H1 (cell line): ENCODE results near the gene SOX2. TPM values are rescaled to one million over a fixed set of nuclear protein-coding genes. Genes with fewer than 3 reads are reported as not detected.

ENCODE experiments used
- ASH2L ChIP-seq: fragments of 200-600, 300-600 bp; sonication (generic); IDR thresholded peaks from one replicate; pipeline ENCODE4 v1.7.1; 2017; ENCODE audit warnings: low read length
- BACH1 ChIP-seq: IDR thresholded peaks from 2 replicates; pipeline ENCODE4 v1.6.1; 2012; ENCODE audit warnings: low read length, improper control_type of control experiment
- HDAC2 ChIP-seq, 2 experiments: fragments of 300-600 bp in 1 of 2; sonication (generic) in 1 of 2; IDR thresholded peaks; 2 replicates each; pipeline ENCODE4 v1.6.1; 2011 to 2012; ENCODE audit warnings: low read depth in 2 of 2, low read length in 2 of 2, mild to moderate bottlenecking in 2 of 2, moderate library complexity in 2 of 2, borderline replicate concordance in 1 of 2, inconsistent platforms in 1 of 2
- HDAC6 ChIP-seq: IDR thresholded peaks from one replicate; pipeline ENCODE4 v1.7.1; 2012; ENCODE audit warnings: low read depth, mild to moderate bottlenecking, inconsistent platforms, low read length, moderate library complexity
- polyA plus RNA-seq, 7 experiments: library from polyadenylated mRNA; depleted of rRNA in 3 of 7; stranded (reverse) in 5 of 7; unstranded in 2 of 7; fragments of >200 nt in 5 of 7; fragments of 200-250 nt in 2 of 7; gene quantifications; 1 replicate in 5 of 7; 2 replicates in 1 of 7; 4 replicates in 1 of 7; pipeline versions ENCODE4 v1.2.1 to v1.2.3, GENCODE V29; 2011 to 2013; ENCODE audit warnings: missing spikeins in 2 of 7, mixed read lengths in 2 of 7
- total RNA-seq: library from RNA; stranded (reverse); fragmentation: NEBNext Ultra II Directional; extraction: Animal tissue kit (Norgen Biotek cat#: 25700); gene quantifications from 2 replicates; pipeline ENCODE4 v1.2.1, GENCODE V29; 2021
- TF ChIP-seq, protein P1 (sequence below): fragments of 300-600 bp; sonication (generic); IDR thresholded peaks from 2 replicates; pipeline ENCODE4 v1.7.1; 2012; ENCODE audit warnings: low read length, moderate library complexity, mild to moderate bottlenecking, inconsistent platforms; ENCODE audit not compliant: insufficient replicate concordance

Gene SOX2
- total and polyA plus RNA-seq, 2 of the 8 experiments (the other 6 are each of a cell fraction or from before 2014, with no cell fraction given): 149 to 247 TPM

DNA sequence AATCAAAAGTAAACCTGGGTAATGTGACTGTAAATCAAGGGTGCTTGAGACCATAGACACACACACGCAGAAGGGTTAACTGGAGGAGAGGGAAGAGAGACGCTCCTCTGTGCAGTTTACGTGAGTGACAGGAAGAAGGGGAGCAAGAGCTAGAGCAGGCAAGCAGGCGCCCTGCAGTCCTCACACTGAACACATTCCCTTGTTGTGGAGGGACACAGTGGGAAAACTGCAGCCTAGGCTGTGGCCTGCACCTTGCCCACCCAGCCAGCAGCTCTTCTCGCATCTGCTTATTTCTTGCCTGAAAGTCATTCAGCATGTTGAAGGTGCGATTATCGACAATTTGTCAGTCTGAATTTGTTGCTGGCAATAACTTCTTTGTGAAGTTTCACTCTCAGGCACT is 24.2 kb downstream of the SOX2 start (continued):
- TF ChIP-seq, protein P1, sequence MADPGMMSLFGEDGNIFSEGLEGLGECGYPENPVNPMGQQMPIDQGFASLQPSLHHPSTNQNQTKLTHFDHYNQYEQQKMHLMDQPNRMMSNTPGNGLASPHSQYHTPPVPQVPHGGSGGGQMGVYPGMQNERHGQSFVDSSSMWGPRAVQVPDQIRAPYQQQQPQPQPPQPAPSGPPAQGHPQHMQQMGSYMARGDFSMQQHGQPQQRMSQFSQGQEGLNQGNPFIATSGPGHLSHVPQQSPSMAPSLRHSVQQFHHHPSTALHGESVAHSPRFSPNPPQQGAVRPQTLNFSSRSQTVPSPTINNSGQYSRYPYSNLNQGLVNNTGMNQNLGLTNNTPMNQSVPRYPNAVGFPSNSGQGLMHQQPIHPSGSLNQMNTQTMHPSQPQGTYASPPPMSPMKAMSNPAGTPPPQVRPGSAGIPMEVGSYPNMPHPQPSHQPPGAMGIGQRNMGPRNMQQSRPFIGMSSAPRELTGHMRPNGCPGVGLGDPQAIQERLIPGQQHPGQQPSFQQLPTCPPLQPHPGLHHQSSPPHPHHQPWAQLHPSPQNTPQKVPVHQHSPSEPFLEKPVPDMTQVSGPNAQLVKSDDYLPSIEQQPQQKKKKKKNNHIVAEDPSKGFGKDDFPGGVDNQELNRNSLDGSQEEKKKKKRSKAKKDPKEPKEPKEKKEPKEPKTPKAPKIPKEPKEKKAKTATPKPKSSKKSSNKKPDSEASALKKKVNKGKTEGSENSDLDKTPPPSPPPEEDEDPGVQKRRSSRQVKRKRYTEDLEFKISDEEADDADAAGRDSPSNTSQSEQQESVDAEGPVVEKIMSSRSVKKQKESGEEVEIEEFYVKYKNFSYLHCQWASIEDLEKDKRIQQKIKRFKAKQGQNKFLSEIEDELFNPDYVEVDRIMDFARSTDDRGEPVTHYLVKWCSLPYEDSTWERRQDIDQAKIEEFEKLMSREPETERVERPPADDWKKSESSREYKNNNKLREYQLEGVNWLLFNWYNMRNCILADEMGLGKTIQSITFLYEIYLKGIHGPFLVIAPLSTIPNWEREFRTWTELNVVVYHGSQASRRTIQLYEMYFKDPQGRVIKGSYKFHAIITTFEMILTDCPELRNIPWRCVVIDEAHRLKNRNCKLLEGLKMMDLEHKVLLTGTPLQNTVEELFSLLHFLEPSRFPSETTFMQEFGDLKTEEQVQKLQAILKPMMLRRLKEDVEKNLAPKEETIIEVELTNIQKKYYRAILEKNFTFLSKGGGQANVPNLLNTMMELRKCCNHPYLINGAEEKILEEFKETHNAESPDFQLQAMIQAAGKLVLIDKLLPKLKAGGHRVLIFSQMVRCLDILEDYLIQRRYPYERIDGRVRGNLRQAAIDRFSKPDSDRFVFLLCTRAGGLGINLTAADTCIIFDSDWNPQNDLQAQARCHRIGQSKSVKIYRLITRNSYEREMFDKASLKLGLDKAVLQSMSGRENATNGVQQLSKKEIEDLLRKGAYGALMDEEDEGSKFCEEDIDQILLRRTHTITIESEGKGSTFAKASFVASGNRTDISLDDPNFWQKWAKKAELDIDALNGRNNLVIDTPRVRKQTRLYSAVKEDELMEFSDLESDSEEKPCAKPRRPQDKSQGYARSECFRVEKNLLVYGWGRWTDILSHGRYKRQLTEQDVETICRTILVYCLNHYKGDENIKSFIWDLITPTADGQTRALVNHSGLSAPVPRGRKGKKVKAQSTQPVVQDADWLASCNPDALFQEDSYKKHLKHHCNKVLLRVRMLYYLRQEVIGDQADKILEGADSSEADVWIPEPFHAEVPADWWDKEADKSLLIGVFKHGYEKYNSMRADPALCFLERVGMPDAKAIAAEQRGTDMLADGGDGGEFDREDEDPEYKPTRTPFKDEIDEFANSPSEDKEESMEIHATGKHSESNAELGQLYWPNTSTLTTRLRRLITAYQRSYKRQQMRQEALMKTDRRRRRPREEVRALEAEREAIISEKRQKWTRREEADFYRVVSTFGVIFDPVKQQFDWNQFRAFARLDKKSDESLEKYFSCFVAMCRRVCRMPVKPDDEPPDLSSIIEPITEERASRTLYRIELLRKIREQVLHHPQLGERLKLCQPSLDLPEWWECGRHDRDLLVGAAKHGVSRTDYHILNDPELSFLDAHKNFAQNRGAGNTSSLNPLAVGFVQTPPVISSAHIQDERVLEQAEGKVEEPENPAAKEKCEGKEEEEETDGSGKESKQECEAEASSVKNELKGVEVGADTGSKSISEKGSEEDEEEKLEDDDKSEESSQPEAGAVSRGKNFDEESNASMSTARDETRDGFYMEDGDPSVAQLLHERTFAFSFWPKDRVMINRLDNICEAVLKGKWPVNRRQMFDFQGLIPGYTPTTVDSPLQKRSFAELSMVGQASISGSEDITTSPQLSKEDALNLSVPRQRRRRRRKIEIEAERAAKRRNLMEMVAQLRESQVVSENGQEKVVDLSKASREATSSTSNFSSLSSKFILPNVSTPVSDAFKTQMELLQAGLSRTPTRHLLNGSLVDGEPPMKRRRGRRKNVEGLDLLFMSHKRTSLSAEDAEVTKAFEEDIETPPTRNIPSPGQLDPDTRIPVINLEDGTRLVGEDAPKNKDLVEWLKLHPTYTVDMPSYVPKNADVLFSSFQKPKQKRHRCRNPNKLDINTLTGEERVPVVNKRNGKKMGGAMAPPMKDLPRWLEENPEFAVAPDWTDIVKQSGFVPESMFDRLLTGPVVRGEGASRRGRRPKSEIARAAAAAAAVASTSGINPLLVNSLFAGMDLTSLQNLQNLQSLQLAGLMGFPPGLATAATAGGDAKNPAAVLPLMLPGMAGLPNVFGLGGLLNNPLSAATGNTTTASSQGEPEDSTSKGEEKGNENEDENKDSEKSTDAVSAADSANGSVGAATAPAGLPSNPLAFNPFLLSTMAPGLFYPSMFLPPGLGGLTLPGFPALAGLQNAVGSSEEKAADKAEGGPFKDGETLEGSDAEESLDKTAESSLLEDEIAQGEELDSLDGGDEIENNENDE: no peak
- TF ChIP-seq HDAC2 (IDR thresholded peaks at IDR 0.05; ENCODE audit: borderline replicate concordance in 1 of 2, low read depth in 2 of 2, low read length in 2 of 2): no peak
- no peak for TF ChIP-seq ASH2L
- TF ChIP-seq HDAC6: no peak
- no peak for TF ChIP-seq BACH1
